HL-60/S4 treated with retinoic acid at 250 ng/mL for 4 days and 3 days (cell line): ENCODE data around the gene EFCAB3.
"Not testable (repeated sequence)": the region's sequence is repeated elsewhere in the genome, so short reads cannot be mapped to it uniquely, and the experiment has no call there.

Source experiments
- in situ Hi-C: fragments of 300-500 bp; cut with MboI; formaldehyde crosslinking; loops from 2 replicates; pipeline ENCODE4 v1.7.0; 2022; ENCODE audit warnings: low sequenced_read_pairs

EFCAB3 gene

DNA sequence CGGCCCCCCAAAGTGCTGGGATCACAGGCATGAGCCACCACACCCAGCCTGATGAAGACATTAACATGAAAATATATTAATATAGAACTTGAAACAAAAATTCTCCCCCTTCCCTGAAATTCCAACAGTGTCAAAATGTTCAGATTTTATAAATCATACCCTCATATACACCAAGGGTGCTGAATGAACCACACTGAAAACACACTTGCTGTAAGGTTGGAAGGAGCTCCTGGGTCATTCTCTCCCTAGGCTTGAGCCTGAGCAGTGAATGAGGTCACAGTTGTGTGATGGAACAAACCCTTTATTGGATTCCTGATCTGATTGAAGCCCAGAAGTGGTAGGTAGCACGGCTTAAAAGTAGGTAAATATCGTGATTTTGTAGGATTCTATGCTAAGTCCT is at the start of gene EFCAB3:
EFCAB3 (plus strand) TSS at position 301 of the 400 bp plus-strand sequence. CDS start 2,427 bp downstream, outside the sequence.
- in situ Hi-C loops: no loop called here

DNA sequence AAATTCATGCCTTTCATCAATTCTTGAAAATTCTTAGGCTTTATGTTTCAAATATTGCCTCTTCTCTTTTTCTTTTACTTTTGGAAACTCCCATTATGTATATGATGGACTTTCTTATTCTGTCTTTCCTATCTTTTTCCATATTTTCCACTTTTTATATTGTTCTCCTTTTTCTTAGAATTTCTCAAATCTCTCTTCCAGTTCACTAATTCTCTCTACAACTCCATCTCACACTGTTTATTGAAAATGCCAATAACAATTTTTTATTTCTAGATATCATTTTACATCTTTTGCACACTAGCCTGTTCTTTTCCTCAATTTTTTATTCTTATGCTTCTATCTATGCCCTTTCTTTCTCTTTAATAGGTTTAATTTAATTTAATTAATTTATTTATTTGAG is 43.8 kb upstream of the EFCAB3 start:
- in situ Hi-C loops: no loop called here

DNA sequence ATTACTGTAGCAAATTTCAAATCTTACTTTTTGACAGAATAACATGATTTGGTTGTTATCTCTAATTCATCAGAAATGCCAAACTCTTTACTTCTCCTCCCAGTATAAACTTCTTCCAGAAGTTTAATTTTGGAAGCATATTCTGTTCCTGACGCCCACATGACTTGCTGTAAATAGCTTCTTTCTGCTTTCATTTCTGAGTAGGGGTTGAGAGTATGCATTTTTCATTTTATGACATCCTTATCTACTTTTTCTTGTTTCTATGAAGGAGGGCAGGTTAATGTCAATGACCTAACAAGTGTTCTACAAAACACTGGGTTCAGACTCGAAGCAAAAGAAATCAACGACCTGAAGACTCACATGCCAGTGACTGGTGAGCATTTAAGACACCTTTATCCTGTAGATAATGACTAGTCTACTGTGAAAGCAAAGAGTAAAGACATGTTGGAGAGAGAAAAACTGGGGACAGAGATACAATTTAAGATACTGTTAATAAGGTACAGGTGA is 36.5 kb upstream of the EFCAB3 start:
- in situ Hi-C loops: no loop called here

DNA sequence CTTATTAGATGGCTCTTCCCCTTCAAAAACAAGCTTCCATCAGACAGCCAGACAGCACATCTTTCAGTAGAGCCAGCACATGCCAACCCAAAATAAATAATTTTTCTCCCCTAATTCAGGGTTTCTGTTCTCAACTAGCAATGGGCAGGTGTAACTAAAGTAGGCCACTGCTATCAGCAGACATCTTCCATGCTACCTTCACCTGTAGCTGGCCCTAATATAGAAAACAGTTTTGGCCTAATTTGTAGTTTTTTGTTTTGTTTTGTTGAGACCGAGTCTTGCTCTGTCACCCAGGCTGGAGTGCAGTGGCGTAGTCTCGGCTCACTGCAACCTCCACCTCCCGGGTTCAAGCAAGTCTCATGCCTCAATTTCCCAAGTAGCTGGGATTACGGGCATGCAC is 29.2 kb upstream of the EFCAB3 start:
- in situ Hi-C loops: no loop called here

DNA sequence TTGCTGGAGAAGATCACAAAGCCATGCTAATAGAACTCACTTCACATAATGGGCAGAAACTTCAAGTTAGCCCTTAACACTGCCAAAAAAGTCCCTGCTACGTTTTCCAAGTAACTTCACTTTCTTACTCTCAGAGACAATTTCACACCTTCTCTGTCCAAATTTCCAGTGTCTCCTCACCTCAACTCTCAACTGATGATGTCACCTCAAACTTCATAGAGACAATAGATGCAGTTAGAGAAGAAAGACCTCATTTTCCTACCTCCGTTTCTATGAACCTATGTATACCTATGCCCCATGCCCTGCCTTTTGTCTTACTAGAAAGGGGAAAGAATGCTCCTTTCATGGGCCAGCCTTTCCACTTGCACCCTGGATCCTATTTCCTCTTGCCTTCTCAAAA is 14.2 kb upstream of the EFCAB3 start:
- in situ Hi-C loops: no loop called here

DNA sequence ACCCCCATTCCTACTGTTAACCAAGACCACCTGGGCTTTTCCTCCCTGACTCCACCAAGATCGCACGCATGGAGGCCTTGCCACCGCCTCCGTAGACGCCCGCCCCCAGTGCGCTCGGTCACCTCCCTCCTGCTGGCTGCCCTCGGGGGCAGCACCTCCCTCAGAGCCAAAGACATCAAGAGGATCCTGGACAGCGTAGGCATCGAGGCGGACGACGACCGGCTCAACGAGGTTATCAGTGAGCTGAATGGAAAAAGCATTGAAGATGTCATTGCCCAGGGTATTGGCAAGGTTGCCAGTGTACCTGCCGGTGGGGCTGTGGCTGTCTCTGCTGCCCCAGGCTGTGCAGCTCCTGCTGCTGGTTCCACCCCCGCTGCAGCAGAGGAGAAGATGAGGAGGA is 1.2 kb downstream of the EFCAB3 start:
- in situ Hi-C loops: no loop called here

DNA sequence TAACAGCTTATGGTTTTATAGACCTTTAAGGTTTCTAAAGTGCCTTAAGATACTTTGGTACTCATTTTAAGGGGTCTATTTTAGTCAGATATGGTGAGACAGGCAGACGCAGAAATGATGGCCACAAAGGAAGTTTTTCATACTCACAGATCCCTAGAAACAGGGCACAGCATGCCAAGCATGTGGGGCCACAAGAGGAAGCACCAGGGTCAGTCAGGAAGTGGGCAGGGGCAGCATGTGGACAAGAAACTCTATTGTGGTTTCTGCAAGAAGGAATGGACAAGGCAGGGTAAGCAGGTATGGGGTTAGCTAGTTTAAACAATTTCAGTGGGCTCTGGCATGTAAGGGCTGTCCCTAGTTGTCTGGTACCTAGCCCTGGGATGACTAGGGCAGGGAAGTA is 8.5 kb downstream of the EFCAB3 start:
- in situ Hi-C loops: no loop called here

DNA sequence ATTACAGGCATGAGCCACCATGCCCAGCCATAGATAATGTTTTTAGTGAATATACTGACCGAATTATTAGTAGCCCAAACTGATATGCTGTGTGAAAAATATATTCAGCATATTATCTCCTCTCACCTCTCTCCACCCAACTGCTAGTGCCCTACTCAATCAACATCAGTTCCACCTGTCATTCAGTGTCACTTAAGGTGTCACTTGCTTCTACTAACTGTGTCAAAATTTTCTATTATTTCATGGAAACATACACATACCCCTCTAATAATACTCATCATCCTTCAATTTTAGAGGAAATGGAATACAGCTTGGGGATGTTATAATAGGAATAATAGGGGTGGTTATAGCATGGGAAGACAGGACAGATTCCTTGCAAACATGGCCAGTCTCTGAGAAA is 12.6 kb downstream of the EFCAB3 start:
- in situ Hi-C loops: no loop called here

DNA sequence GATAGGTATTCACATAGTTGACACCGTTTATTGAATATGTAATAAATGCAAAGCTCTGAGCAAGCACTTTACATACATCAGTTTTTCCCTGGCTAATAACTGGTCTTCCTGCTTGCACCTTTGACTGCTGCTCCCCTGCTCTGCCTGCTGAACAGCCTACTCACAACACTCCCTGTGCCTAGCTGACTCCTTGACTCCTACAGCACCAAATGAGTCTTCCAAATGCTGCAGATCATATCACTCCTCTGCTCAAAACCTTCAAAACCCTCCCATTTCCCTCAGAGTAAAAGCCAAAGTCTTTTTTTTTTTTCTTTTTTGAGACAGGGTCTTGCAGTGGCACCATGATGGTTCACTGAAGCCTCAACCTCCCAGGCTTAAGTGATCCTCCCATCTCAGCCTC is 18.5 kb downstream of the EFCAB3 start:
- in situ Hi-C loops: no loop called here

DNA sequence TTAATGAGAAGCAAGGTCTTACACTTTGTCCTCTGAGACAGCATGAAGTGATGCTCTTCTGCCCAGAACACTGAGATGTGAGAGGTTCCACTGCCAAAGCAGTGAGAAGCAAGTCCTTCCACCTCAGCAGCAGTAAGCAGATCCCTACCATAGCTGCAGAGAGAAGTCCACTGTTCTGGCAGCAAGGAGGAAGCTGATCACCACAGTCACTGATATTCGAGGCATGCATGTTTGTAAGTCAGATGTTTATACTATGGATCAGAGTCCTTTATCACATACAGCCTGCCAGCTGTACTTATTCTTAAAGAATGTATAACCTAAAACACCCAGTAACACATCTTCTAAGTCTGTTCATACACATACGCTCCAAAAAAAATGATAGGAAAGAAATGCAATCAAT is 25.1 kb downstream of the EFCAB3 start:
- in situ Hi-C loops: no loop called here

DNA sequence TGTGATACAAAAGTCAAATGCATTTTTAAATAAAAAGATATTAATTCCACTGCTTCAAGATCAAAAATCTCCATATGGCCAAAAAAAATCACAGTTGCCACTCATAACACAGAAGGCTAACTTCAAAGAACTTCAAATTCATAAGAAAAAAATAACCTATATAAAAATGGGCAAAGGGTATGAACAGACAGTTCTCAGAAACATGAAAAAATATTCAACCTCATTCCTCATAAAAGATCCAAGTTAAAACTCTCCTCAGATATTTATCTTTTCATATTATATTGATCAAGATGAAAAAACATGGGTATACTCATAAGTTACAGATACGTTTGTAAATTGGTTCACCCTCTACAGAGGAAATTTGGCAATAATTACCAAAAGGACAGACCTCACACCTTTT is 32.7 kb downstream of the EFCAB3 start:
- in situ Hi-C loops: not testable (repeated sequence)

DNA sequence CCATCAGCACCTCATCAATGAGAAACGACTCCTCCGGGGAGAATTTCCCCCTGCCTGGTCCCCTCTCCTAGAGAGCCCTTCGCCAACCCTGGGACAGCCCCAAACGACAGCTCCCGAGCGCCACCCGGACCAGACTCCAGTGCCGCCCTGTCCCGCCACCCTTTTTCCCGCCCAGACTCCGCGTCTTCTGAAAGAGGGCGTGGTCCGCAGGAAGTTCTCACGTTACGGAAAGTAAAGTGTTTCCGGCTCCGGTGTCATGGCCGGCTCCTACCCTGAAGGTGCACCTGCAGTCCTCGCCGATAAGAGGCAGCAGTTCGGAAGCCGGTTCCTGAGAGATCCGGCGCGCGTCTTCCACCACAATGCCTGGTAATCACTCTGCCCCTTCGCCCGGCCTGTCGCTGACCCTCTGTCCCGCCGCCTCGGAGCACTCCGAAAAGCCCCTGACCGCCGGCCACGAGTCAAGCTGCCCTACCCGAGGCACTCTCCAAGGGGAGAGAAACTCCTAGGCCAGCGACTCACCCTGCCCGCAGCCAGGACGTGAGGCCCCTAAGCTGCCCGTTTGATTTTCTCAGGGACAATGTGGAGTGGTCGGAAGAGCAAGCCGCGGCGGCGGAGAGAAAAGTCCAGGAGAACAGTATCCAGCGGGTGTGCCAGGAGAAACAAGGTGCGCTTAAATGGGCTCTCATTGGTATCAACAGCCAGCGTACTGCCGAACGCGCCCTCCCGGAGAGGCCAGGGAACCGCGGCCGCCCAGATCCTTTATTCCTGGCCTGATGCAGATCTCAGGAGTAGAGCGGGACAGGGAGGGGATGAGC is 43.5 kb downstream of the EFCAB3 start, which contains the start of gene METTL2A:
METTL2A (plus strand) TSS at position 251 of the 815 bp plus-strand sequence; CDS start at position 257, 6 bp downstream.
- in situ Hi-C loops: not testable (repeated sequence)

DNA sequence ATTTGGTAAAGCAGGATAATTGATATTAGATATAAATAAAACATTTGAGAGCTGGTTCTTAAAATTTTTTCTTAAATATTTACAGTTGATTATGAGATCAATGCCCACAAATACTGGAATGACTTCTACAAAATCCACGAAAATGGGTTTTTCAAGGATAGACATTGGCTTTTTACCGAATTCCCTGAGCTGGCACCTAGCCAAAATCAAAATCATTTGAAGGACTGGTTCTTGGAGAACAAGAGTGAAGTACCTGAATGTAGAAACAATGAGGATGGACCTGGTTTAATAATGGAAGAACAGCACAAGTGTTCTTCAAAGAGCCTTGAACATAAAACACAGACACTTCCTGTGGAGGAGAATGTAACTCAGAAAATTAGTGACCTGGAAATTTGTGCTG is 45.9 kb downstream of the EFCAB3 start:
- in situ Hi-C loops: not testable (repeated sequence)

DNA sequence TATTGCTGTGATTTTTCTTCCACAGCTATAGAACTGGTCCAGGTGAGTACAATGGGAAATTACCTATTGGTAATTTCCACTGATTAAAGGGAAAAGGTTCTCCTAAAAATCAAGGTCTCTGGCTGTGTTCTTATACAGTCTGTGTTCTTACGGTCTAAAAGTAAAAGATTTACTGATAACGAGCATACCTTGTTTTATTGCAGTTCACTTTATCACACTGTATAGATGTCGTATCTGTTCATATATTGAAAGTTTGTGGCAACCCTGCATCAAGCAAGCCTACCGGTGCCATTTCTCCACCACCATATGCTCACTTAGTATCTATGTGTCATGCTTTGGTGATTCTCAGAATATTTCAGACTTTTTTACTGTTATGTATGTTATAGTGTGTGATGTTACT is 54.9 kb downstream of the EFCAB3 start:
- in situ Hi-C loops: not testable (repeated sequence)

DNA sequence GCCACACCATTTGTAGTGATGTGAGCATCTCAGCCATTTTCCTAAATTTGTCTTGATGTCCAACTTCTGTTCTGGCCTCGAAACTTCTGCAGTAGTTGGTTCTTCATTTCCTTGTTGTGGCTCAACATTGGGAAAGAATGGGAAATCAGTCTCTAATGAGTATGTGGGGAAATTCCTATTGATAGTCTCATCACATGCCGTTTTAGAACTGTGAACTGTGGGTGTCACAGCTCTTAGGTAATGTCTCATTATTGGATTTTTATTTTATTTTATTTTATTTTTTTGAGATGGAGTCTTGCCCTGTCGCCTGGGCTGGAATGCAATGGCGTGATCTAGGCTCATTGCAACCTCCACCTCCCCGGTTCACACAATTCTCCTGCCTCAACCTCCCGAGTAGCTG is 60.8 kb downstream of the EFCAB3 start:
- in situ Hi-C loops: not testable (repeated sequence)

DNA sequence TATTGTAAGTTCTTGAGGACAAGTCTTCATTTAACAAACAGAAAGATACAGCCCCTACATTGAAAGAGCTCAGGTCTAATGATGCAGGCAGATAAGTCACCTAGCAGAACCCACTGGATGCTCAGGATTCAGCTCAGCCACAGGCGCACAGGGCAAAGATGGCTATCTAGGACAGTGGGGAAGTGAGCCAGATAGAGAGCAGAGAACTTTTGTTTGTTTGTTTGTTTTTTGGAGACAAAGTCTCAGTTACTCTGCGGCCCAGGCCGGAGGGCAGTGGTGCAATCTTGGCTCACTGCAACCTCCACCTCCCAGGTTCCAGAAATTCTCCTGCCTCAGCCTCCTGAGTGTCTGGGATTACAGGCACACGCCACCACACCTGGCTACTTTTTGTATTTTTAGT is 63.7 kb downstream of the EFCAB3 start:
- in situ Hi-C loops: no loop called here

DNA sequence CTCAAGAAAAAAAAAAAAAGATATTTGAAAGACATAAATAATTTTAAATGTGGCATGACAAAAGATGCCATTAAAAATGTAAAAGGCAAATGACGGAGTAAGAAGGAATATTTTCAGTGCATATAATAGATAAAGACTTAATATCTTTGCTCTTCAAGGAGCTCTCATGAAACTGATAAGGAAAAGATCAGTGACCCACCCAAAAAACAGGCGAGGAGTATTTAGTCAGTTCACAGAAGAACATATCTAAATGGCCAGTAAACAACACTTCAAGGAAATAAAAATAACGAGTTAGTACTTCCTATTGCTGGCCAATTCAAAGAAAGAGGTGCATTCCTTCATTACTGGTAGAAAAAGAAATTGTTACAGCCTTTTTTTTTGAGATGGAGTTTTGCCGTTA is 65.4 kb downstream of the EFCAB3 start:
- in situ Hi-C loops: not testable (repeated sequence)

DNA sequence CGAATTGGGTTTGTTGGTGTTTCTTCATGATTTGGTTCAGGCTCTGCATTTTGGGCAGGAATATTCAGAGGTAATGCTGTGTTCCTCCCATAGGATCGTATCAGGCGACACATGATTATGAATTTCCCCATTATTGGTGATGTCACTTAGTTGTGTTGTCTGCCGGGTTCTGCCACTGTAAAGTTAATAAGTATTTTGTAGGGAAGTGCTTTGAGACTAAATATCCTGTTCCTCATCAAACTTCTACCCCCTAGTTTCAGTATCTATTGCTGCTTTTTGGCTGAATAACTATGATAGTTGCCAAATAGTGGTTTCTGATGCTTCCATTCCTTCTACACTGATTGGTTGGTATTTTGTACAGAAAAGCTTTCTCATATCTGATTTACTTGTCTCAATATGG is 71.8 kb downstream of the EFCAB3 start:
- in situ Hi-C loops: not testable (repeated sequence)

DNA sequence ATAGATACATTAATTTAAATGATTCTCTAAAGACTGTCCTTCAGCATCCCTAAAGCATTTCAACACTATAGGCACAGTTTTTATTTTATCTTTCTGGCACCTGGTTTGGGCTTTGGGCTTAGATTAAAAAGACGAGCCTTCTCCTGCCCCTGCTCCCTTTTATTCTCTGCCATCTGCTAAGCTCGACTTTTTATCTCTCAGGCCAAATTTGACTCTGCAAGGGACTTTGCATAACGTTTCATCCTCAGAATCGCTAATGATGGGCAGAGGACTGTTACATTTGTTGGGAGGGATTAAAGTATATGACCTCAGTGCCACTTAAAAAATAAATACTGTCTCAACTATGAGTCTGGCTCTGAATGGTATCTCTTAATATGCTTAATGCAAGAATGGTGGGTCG is 72.7 kb downstream of the EFCAB3 start:
- in situ Hi-C loops: not testable (repeated sequence)

DNA sequence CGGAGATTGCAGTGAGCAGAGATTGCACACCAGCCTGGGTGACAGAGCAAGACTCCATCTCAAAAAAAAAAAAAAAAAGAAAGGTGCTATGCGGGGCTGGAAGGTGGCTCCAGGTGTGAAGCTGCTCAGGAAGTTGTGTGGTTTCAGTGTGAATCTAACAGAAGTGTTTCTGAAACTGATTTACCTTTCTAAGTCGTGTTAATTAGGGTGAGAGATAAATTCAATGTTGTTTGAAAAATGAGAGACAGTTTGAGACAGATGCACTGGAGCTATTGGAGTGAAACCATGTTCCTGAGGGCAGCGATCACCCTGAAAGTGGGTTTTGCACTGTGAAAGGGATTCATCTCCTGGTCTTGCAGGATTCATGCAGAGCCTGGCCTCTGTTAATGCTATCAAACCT is 73.3 kb downstream of the EFCAB3 start:
- in situ Hi-C loops: not testable (repeated sequence)

DNA sequence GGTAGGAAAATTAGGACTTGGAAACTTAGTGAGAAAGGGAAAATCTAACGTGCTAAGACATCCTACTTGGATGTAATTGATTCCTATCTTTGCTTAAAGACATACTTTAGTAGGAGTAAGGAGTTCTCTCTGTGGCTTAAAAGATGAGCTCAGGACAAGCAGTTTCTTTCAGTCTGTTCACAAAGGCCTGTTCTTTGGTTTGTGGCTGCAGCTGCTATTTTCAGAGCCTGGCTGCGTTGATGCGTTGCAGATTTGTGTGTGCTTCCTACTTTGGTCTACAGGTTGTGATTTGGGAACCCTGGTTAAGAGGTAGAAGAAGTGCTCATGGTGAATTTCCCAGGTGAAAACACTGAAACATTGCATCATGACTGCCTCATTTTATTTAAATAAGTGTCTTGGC is 73.8 kb downstream of the EFCAB3 start:
- in situ Hi-C loops: not testable (repeated sequence)

DNA sequence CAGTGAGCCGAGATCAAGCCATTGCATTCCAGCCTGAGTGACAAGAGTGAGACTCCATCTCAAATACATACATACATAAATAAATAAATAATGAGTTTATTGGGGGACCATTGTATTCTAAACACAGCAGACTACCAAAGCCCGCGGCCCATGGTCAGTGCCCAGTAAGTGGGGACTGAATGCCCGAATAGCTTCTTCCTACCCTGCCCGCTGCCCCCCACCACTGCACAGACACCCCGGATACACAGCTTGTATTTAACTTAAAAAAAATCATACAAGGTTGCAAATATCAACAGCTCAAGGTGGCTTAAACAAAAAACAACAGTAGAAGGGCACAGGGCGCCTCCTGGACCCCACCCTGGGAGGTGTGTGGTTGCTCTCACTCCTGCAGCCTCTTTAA is 75.7 kb downstream of the EFCAB3 start:
- in situ Hi-C loops: no loop called here

DNA sequence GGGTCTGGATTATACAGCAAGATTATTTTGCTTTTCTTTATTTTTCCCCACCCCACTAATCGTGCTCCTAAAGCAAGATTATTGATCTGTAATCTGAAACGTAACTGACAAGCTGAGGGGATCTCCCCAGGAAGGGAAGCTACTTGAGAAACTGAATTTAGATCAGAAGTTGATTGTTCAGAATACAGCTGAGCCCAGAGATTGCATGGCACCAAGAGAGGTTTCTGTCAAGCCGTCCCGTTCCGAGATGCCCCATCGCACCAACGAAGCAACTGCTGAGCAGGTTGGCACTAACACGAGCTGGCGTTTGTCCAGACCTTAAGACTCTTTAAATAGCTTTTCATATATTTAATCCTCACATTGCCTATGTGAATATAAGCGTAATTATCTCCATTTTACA is 78.1 kb downstream of the EFCAB3 start:
- in situ Hi-C loops: not testable (repeated sequence)
